T follicular helper cell (primary cell): ENCODE data around the gene NSD2.

Experiments used
- DNase-seq: peaks from one replicate; pipeline ENCODE4 v3.0.0-alpha.2; 2020; ENCODE audit warnings: low read depth

The NSD2 gene

GRCh38 chr4:1971456-1972200, 100.4 kb downstream of the NSD2 start:
- DNase-seq: no peak

- DNase-seq: no peak
These were observed 101.2 kb downstream of the NSD2 start for GRCh38 chr4:1972414-1972813.

GRCh38 chr4:1973218-1973617, 102.0 kb downstream of the NSD2 start:
- DNase-seq: no peak

GRCh38 chr4:1973661-1974060, 102.5 kb downstream of the NSD2 start:
- no peak for DNase-seq

- no peak for DNase-seq
These were observed 103.6 kb downstream of the NSD2 start for GRCh38 chr4:1974840-1975239.

GRCh38 chr4:1975391-1975801, 104.2 kb downstream of the NSD2 start:
- no peak for DNase-seq

GRCh38 chr4:1975880-1976279, 104.7 kb downstream of the NSD2 start:
- no peak for DNase-seq

- no peak for DNase-seq
These were observed 105.5 kb downstream of the NSD2 start for GRCh38 chr4:1976416-1977352.

GRCh38 chr4:1978226-1978625, 107.0 kb downstream of the NSD2 start:
- no peak for DNase-seq

GRCh38 chr4:1978741-1979476, 107.7 kb downstream of the NSD2 start:
- DNase-seq: no peak

- DNase-seq: no peak
These were observed 108.4 kb downstream of the NSD2 start for GRCh38 chr4:1979477-1980196.

GRCh38 chr4:1980561-1981041, 109.4 kb downstream of the NSD2 start:
- DNase-seq: no peak

GRCh38 chr4:1981251-1982058, 110.3 kb downstream of the NSD2 start:
- no peak for DNase-seq

- DNase-seq: no peak
These were observed 111.2 kb downstream of the NSD2 start for GRCh38 chr4:1982124-1983052.

- no peak for DNase-seq
These were observed 112.1 kb downstream of the NSD2 start for GRCh38 chr4:1983053-1983845.

GRCh38 chr4:1983846-1984405, 112.7 kb downstream of the NSD2 start:
- no peak for DNase-seq

- no peak for DNase-seq
These were observed 113.4 kb downstream of the NSD2 start for GRCh38 chr4:1984406-1985191.

GRCh38 chr4:1985294-1985693, 114.1 kb downstream of the NSD2 start:
- DNase-seq: no peak
